Mesenchymal stem cell (in vitro differentiated cells and primary cell): ENCODE measurements around the gene EFS.

Experiments
- DNase-seq: peaks from one replicate; pipeline ENCODE4 v3.0.0-alpha.2; 2013
- H2AFZ ChIP-seq: one replicate; pipeline ENCODE4 v1.6.1; 2013; ENCODE audit warnings: low read depth, mild to moderate bottlenecking, control low read depth, inconsistent platforms, low read length, moderate library complexity
- H2AK5ac ChIP-seq: 2 replicates; pipeline ENCODE4 v1.6.1; 2013; ENCODE audit warnings: low read length, moderate library complexity, mild to moderate bottlenecking, inconsistent platforms; ENCODE audit not compliant: severe bottlenecking
- H2BK120ac ChIP-seq: one replicate; pipeline ENCODE4 v1.6.1; 2013; ENCODE audit warnings: low read depth, mild to moderate bottlenecking, inconsistent platforms, low read length, moderate library complexity
- H2BK12ac ChIP-seq, 2 experiments: one replicate each; pipeline ENCODE4 v1.6.1; 2013; ENCODE audit warnings: inconsistent platforms in 2 of 2, low read length in 2 of 2, mild to moderate bottlenecking in 2 of 2, moderate library complexity in 2 of 2, control low read depth in 1 of 2
- H2BK15ac ChIP-seq: one replicate; pipeline ENCODE4 v1.6.1; 2013; ENCODE audit warnings: mild to moderate bottlenecking, low read depth, inconsistent platforms; ENCODE audit not compliant: poor library complexity, severe bottlenecking
- H2BK5ac ChIP-seq: 2 replicates; pipeline ENCODE4 v1.6.1; 2013; ENCODE audit warnings: low read depth, mild to moderate bottlenecking, low read length, control low read depth, inconsistent platforms; ENCODE audit not compliant: poor library complexity, severe bottlenecking
- H3K14ac ChIP-seq, 2 experiments: one replicate each; pipeline ENCODE4 v1.6.1; 2013; ENCODE audit warnings: inconsistent platforms in 2 of 2, low read length in 2 of 2, control low read depth in 1 of 2, mild to moderate bottlenecking in 1 of 2, moderate library complexity in 1 of 2
- H3K18ac ChIP-seq, 2 experiments: one replicate each; pipeline ENCODE4 v1.6.1; 2013; ENCODE audit warnings: inconsistent platforms in 2 of 2, low read length in 2 of 2, control low read depth in 1 of 2, low read depth in 1 of 2, mild to moderate bottlenecking in 1 of 2
- H3K23ac ChIP-seq, 2 experiments: one replicate each; pipeline ENCODE4 v1.6.1; 2013; ENCODE audit warnings: inconsistent platforms in 2 of 2, low read length in 2 of 2, mild to moderate bottlenecking in 2 of 2, moderate library complexity in 2 of 2, control low read depth in 1 of 2
- H3K27ac ChIP-seq: 2 replicates; pipeline ENCODE4 v1.5.1; 2013; ENCODE audit warnings: mild to moderate bottlenecking, moderate library complexity, low read length, control low read depth, inconsistent platforms; ENCODE audit not compliant: poor library complexity, severe bottlenecking
- H3K27me3 ChIP-seq, 2 experiments: 2 replicates each; pipeline versions ENCODE4 v1.6.1 to v1.7.0; 2013; ENCODE audit warnings: low read length in 2 of 2, mild to moderate bottlenecking in 2 of 2, moderate library complexity in 2 of 2, control low read depth in 1 of 2, inconsistent platforms in 1 of 2; ENCODE audit not compliant: control insufficient read depth in 1 of 2, insufficient read depth in 1 of 2
- H3K36me3 ChIP-seq, 2 experiments: 2 replicates each; pipeline versions ENCODE4 v1.6.1 to v1.7.0; 2013; ENCODE audit warnings: low read length in 2 of 2, control low read depth in 1 of 2, inconsistent platforms in 1 of 2, low read depth in 1 of 2, mild to moderate bottlenecking in 1 of 2; ENCODE audit not compliant: insufficient read depth in 2 of 2, control insufficient read depth in 1 of 2
- H3K4ac ChIP-seq, 2 experiments: one replicate each; pipeline ENCODE4 v1.6.1; 2013; ENCODE audit warnings: inconsistent platforms in 2 of 2, low read length in 2 of 2, mild to moderate bottlenecking in 2 of 2, moderate library complexity in 2 of 2, control low read depth in 1 of 2, low read depth in 1 of 2
- H3K4me1 ChIP-seq: 2 replicates; pipeline ENCODE4 v1.6.1; 2013; ENCODE audit warnings: low read depth, low read length, control low read depth; ENCODE audit not compliant: control insufficient read depth, insufficient read depth
- H3K4me2 ChIP-seq: 2 replicates; pipeline ENCODE4 v1.6.1; 2013; ENCODE audit warnings: low read length, mild to moderate bottlenecking, inconsistent platforms; ENCODE audit not compliant: poor library complexity, severe bottlenecking
- H3K4me3 ChIP-seq, 2 experiments: 2 replicates each; pipeline versions ENCODE4 v1.5.1 to v1.7.0; 2013; ENCODE audit warnings: low read length in 2 of 2, mild to moderate bottlenecking in 2 of 2, control low read depth in 1 of 2, low read depth in 1 of 2; ENCODE audit not compliant: insufficient read depth in 1 of 2
- H3K79me1 ChIP-seq: replicated peaks from 2 replicates; pipeline ENCODE4 v1.6.1; 2013; ENCODE audit warnings: mild to moderate bottlenecking, control low read depth, low read length, inconsistent platforms; ENCODE audit not compliant: poor library complexity, severe bottlenecking
- H3K9ac ChIP-seq: 2 replicates; pipeline ENCODE4 v1.7.0; 2013; ENCODE audit warnings: mild to moderate bottlenecking, low read length, moderate library complexity
- H3K9me3 ChIP-seq: 2 replicates; pipeline ENCODE4 v1.7.0; 2013; ENCODE audit warnings: mild to moderate bottlenecking, low read length; ENCODE audit not compliant: control insufficient read depth
- H4K8ac ChIP-seq: one replicate; pipeline ENCODE4 v1.6.1; 2013; ENCODE audit warnings: inconsistent platforms, mild to moderate bottlenecking, low read length, moderate library complexity
- H4K91ac ChIP-seq: one replicate; pipeline ENCODE4 v1.6.1; 2013; ENCODE audit warnings: mild to moderate bottlenecking, low read length, inconsistent platforms
- WGBS: methylation state at CpG from one replicate; pipeline ENCODE4 v1.1.7; 2013; ENCODE audit warnings: mixed read lengths; 5-methylcytosine and 5-hydroxymethylcytosine counted together

The EFS gene

GRCh38 chr14:23409966-23410635 is 45.1 kb upstream of the EFS start:
- Histone ChIP-seq H3K4me3 (no peak overlapping the region), H2BK15ac (no peak overlapping the region), H3K27ac (no peak overlapping the region), H4K8ac (no peak overlapping the region), H4K91ac (no peak overlapping the region), H2BK5ac (no peak overlapping the region), H3K18ac (no peak overlapping the region), H3K4ac (no peak overlapping the region), H3K9me3 (no peaks in the 10 kb centered on the region), H3K23ac (no peak overlapping the region), H3K36me3 (no peaks in the 10 kb centered on the region), H3K27me3 (peaks cover 58 to 74% of the 10 kb centered on the region in 2 experiments), H3K9ac (no peak overlapping the region), H3K14ac (no peak overlapping the region), H2BK12ac (no peak overlapping the region), H3K4me2 (no peak overlapping the region), H2AFZ (peak overlapping the region; percentile 79), H2BK120ac (no peak overlapping the region), H2AK5ac (no peak overlapping the region), H3K4me1 (no peaks in the 10 kb centered on the region), H3K79me1 (no peaks in the 10 kb centered on the region)
- no peak for DNase-seq
- WGBS = 79% methylated on average over 9 of the region's 14 CpGs

- Histone ChIP-seq H3K4ac (no peak overlapping the region), H3K79me1 (no peaks in the 10 kb centered on the region), H2BK15ac (no peak overlapping the region), H2BK5ac (no peak overlapping the region), H3K14ac (no peak overlapping the region), H3K9ac (no peak overlapping the region), H3K18ac (no peak overlapping the region), H4K91ac (no peak overlapping the region), H3K9me3 (no peaks in the 10 kb centered on the region), H3K23ac (no peak overlapping the region), H4K8ac (no peak overlapping the region), H2AK5ac (no peak overlapping the region), H3K27me3 (peaks cover 62 to 74% of the 10 kb centered on the region in 2 experiments), H2AFZ (no peak overlapping the region), H2BK12ac (no peak overlapping the region), H3K4me1 (no peaks in the 10 kb centered on the region), H3K4me2 (no peak overlapping the region), H3K27ac (no peak overlapping the region), H2BK120ac (no peak overlapping the region), H3K36me3 (no peaks in the 10 kb centered on the region), H3K4me3 (no peak overlapping the region)
- DNase-seq = no peak
- 57% methylated on average over 2 of the region's 2 CpGs for WGBS
Measured at GRCh38 chr14:23409475-23409874, 44.5 kb upstream of the EFS start.

- Histone ChIP-seq H3K18ac (no peak overlapping the region), H3K14ac (no peak overlapping the region), H3K36me3 (no peaks in the 10 kb centered on the region), H3K27ac (no peak overlapping the region), H2BK5ac (no peak overlapping the region), H3K27me3 (peaks cover 65 to 85% of the 10 kb centered on the region in 2 experiments), H2BK15ac (no peak overlapping the region), H3K4me1 (no peaks in the 10 kb centered on the region), H2AK5ac (no peak overlapping the region), H3K23ac (no peak overlapping the region), H3K4me2 (no peak overlapping the region), H3K9me3 (no peaks in the 10 kb centered on the region), H2AFZ (no peak overlapping the region), H4K91ac (no peak overlapping the region), H3K4me3 (no peak overlapping the region), H4K8ac (no peak overlapping the region), H2BK120ac (no peak overlapping the region), H3K4ac (no peak overlapping the region), H3K9ac (no peak overlapping the region), H2BK12ac (no peak overlapping the region), H3K79me1 (no peaks in the 10 kb centered on the region)
- WGBS = 74% methylated on average over 5 of the region's 5 CpGs
- no peak for DNase-seq
Measured at GRCh38 chr14:23408307-23408630, 43.3 kb upstream of the EFS start.

GRCh38 chr14:23407516-23408306 is 42.7 kb upstream of the EFS start, which contains the start of gene MYH6:
MYH6 (minus strand) TSS chr14:23408273; CDS start chr14:23407223, 1,050 bp downstream.
- no peak within 1 kb of the TSS for H3K14ac ChIP-seq
- no peak within 1 kb of the TSS for H3K4me2 ChIP-seq
- no peak within 1 kb of the TSS for H3K18ac ChIP-seq
- H2AFZ ChIP-seq = no peak within 1 kb of the TSS
- peaks cover 63 to 90% of the 10 kb centered on the region in 2 experiments for H3K27me3 ChIP-seq
- H2BK120ac ChIP-seq = no peak within 1 kb of the TSS
- H3K27ac ChIP-seq = no peak within 1 kb of the TSS
- H3K36me3 ChIP-seq = no peaks in the 10 kb centered on the region
- H3K4ac ChIP-seq = no peak within 1 kb of the TSS
- H3K79me1 ChIP-seq = no peaks in the 10 kb centered on the region
- no peaks in the 10 kb centered on the region for H3K9me3 ChIP-seq
- no peak within 1 kb of the TSS for H2BK5ac ChIP-seq
- no peak within 1 kb of the TSS for H3K9ac ChIP-seq
- no peak for DNase-seq
- H3K4me3 ChIP-seq = no peak within 1 kb of the TSS
- no peak within 1 kb of the TSS for H4K8ac ChIP-seq
- WGBS = 86% methylated on average over 15 of the region's 15 CpGs
- H2BK15ac ChIP-seq = no peak within 1 kb of the TSS
- H3K23ac ChIP-seq = no peak within 1 kb of the TSS
- H2AK5ac ChIP-seq = no peak within 1 kb of the TSS
- H4K91ac ChIP-seq = peak within 1 kb of the TSS; percentile 7
- no peak within 1 kb of the TSS for H2BK12ac ChIP-seq
- H3K4me1 ChIP-seq = no peaks in the 10 kb centered on the region
